CD14-positive monocyte (primary cell): ENCODE data around the gene COL19A1. TPM values are rescaled to one million over a fixed set of nuclear protein-coding genes. Genes with fewer than 3 reads are reported as not detected.

ENCODE experiments used
- DNase-seq, 3 donors: peaks; one replicate each; pipeline ENCODE4 v3.0.0-alpha.2; 2011 to 2022
- H2AFZ ChIP-seq: 2 replicates; pipeline ENCODE4 v1.6.0; 2012; ENCODE audit warnings: mild to moderate bottlenecking, low read depth, low read length, inconsistent platforms; ENCODE audit not compliant: insufficient read depth, poor library complexity, severe bottlenecking
- H3K27ac ChIP-seq, 2 donors: 1 replicate in 1 of 2; 2 replicates in 1 of 2; pipeline ENCODE4 v1.5.1; 2012 to 2013; ENCODE audit warnings: low read length in 2 of 2, control low read depth in 1 of 2, inconsistent platforms in 1 of 2, low read depth in 1 of 2, mild to moderate bottlenecking in 1 of 2
- H3K27me3 ChIP-seq, 2 donors: one replicate each; pipeline versions ENCODE4 v1.6.0 to v1.6.1; 2011 to 2013; ENCODE audit warnings: low read length in 2 of 2; ENCODE audit not compliant: control insufficient read depth in 2 of 2, insufficient read depth in 2 of 2
- H3K36me3 ChIP-seq, 2 donors: replicated peaks in 1 of 2; 1 replicate in 1 of 2; 2 replicates in 1 of 2; pipeline versions ENCODE4 v1.5.1 to v1.6.1; 2012 to 2013; ENCODE audit warnings: low read length in 2 of 2, control low read depth in 1 of 2, inconsistent platforms in 1 of 2, mild to moderate bottlenecking in 1 of 2; ENCODE audit not compliant: insufficient read depth in 2 of 2, control insufficient read depth in 1 of 2
- H3K4me1 ChIP-seq, 2 donors: 1 replicate in 1 of 2; 2 replicates in 1 of 2; pipeline versions ENCODE4 v1.5.1 to v1.6.1; 2012 to 2013; ENCODE audit warnings: low read length in 2 of 2, control low read depth in 1 of 2, inconsistent platforms in 1 of 2, mild to moderate bottlenecking in 1 of 2, moderate library complexity in 1 of 2; ENCODE audit not compliant: insufficient read depth in 2 of 2, control insufficient read depth in 1 of 2
- H3K4me2 ChIP-seq: replicated peaks from 2 replicates; pipeline ENCODE3; 2012; ENCODE audit warnings: low read length, moderate library complexity, mild to moderate bottlenecking; ENCODE audit not compliant: poor library complexity, severe bottlenecking; ENCODE audit errors: extremely low read depth
- H3K4me3 ChIP-seq, 3 experiments: fragments of 200-600 bp in 1 of 3; sonication (generic) in 1 of 3; replicated peaks in 1 of 3; 1 replicate in 2 of 3; 2 replicates in 1 of 3; pipeline ENCODE4 v1.5.1; 2011 to 2013; ENCODE audit warnings: low read length in 3 of 3, mild to moderate bottlenecking in 3 of 3, control low read depth in 2 of 3, low read depth in 2 of 3, inconsistent platforms in 1 of 3, moderate library complexity in 1 of 3
- H3K79me2 ChIP-seq: 2 replicates; pipeline ENCODE4 v1.6.0; 2012; ENCODE audit warnings: mild to moderate bottlenecking, control low read depth, inconsistent platforms, low read length, moderate library complexity; ENCODE audit not compliant: insufficient read depth
- H3K9ac ChIP-seq: 2 replicates; pipeline ENCODE4 v1.6.0; 2017; ENCODE audit warnings: low read length, mild to moderate bottlenecking; ENCODE audit not compliant: insufficient read depth, poor library complexity, severe bottlenecking
- H3K9me3 ChIP-seq, 2 donors: replicated peaks in 1 of 2; 1 replicate in 1 of 2; 2 replicates in 1 of 2; pipeline versions ENCODE4 v1.5.1 to v1.6.1; 2012 to 2013; ENCODE audit warnings: low read length in 2 of 2, control low read depth in 1 of 2; ENCODE audit not compliant: control insufficient read depth in 1 of 2, insufficient read depth in 1 of 2
- H4K20me1 ChIP-seq: 2 replicates; pipeline ENCODE4 v1.6.0; 2012; ENCODE audit warnings: mild to moderate bottlenecking, low read length, control low read depth, moderate library complexity; ENCODE audit not compliant: insufficient read depth
- H3K27ac Mint-ChIP-seq, 7 donors: one replicate each; pipeline ENCODE4 v1.8.0; 2020; ENCODE audit warnings: mild to moderate bottlenecking in 7 of 7, mixed read lengths in 7 of 7, moderate library complexity in 6 of 7, inconsistent platforms in 2 of 7
- H3K27me3 Mint-ChIP-seq, 3 donors: one replicate each; pipeline ENCODE4 v1.8.0; 2021 to 2022; ENCODE audit warnings: low read depth in 3 of 3, mild to moderate bottlenecking in 3 of 3, mixed read lengths in 3 of 3, moderate library complexity in 3 of 3, inconsistent platforms in 1 of 3
- H3K36me3 Mint-ChIP-seq, 2 donors: one replicate each; pipeline ENCODE4 v1.8.0; 2020; ENCODE audit warnings: mixed read lengths in 2 of 2, inconsistent platforms in 1 of 2, mild to moderate bottlenecking in 1 of 2
- H3K4me1 Mint-ChIP-seq: one replicate; pipeline ENCODE4 v1.8.0; 2020; ENCODE audit warnings: mild to moderate bottlenecking, mixed read lengths
- H3K4me3 Mint-ChIP-seq, 2 donors: one replicate each; pipeline ENCODE4 v1.8.0; 2020; ENCODE audit warnings: mild to moderate bottlenecking in 2 of 2, mixed read lengths in 2 of 2, moderate library complexity in 1 of 2
- H3K9me3 Mint-ChIP-seq, 7 donors: one replicate each; pipeline ENCODE4 v1.8.0; 2020 to 2022; ENCODE audit warnings: mixed read lengths in 7 of 7, mild to moderate bottlenecking in 6 of 7, moderate library complexity in 6 of 7, inconsistent platforms in 2 of 7
- CTCF ChIP-seq: fragments of 200-600 bp; IDR thresholded peaks from one replicate; pipeline ENCODE4 v1.8.0; 2022; ENCODE audit warnings: antibody characterized with exemption, mild to moderate bottlenecking
- WGBS: methylation state at CpG from one replicate; pipeline ENCODE4 v1.1.5; 2013; ENCODE audit warnings: missing lambda C conversion rate; ENCODE audit not compliant: insufficient coverage; 5-methylcytosine and 5-hydroxymethylcytosine counted together
- intact Hi-C, 2 donors: fragments of 100-400 bp; cut with micrococcal nuclease; formaldehyde crosslinking; loops; one replicate each; pipeline versions ENCODE4 v1.15.0 to v1.15.1; 2023
- polyA plus RNA-seq, 3 donors: library from polyadenylated mRNA; depleted of rRNA in 1 of 3; unstranded in 2 of 3; stranded (reverse) in 1 of 3; fragments of 300-500 nt in 2 of 3; fragments of >200 nt in 1 of 3; fragmentation: Illumina TruSeq in 2 of 3; gene quantifications; 1 replicate in 2 of 3; 2 replicates in 1 of 3; pipeline ENCODE4 v1.2.3, GENCODE V29; 2012 to 2021

Gene COL19A1
- polyA plus RNA-seq, 3 donors: not detected

- no peaks in the 10 kb centered on the region for H3K4me1 ChIP-seq
- H3K27me3 Mint-ChIP-seq: no peaks in the 10 kb centered on the region
- no peak for DNase-seq
- no peaks in the 10 kb centered on the region for H3K4me1 Mint-ChIP-seq
- no peak overlapping the region for H3K4me3 ChIP-seq
- no peak for TF ChIP-seq CTCF
- H3K36me3 ChIP-seq: no peaks in the 10 kb centered on the region
- WGBS: no CpG with 5 or more reads among the region's 2 CpGs
- H3K27ac Mint-ChIP-seq: no peak overlapping the region
- no peak overlapping the region for H3K27ac ChIP-seq
- intact Hi-C loops: no loop called here
- no peaks in the 10 kb centered on the region for H3K79me2 ChIP-seq
- H3K4me3 Mint-ChIP-seq: no peak overlapping the region
- H4K20me1 ChIP-seq: no peaks in the 10 kb centered on the region
- no peak overlapping the region for H2AFZ ChIP-seq
- H3K4me2 ChIP-seq: no peak overlapping the region
- H3K36me3 Mint-ChIP-seq: no peaks in the 10 kb centered on the region
- H3K27me3 ChIP-seq: no peaks in the 10 kb centered on the region
- H3K9ac ChIP-seq: no peak overlapping the region
- H3K9me3 ChIP-seq: no peaks in the 10 kb centered on the region
- no peaks in the 10 kb centered on the region for H3K9me3 Mint-ChIP-seq
Measured at GRCh38 chr6:70059039-70059719, 192.8 kb downstream of the COL19A1 start.

- no peak overlapping the region for H3K27ac Mint-ChIP-seq
- H3K9me3 ChIP-seq: no peaks in the 10 kb centered on the region
- no peak for DNase-seq
- H3K4me3 ChIP-seq: no peak overlapping the region
- no peaks in the 10 kb centered on the region for H4K20me1 ChIP-seq
- H3K4me1 ChIP-seq: no peaks in the 10 kb centered on the region
- H3K27ac ChIP-seq: no peak overlapping the region
- H3K36me3 Mint-ChIP-seq: no peaks in the 10 kb centered on the region
- H3K36me3 ChIP-seq: no peaks in the 10 kb centered on the region
- no peaks in the 10 kb centered on the region for H3K9me3 Mint-ChIP-seq
- intact Hi-C loops: no loop called here
- TF ChIP-seq CTCF: no peak
- no peaks in the 10 kb centered on the region for H3K4me1 Mint-ChIP-seq
- H3K27me3 ChIP-seq: no peaks in the 10 kb centered on the region
- no CpG with 5 or more reads among the region's 5 CpGs for WGBS
- H2AFZ ChIP-seq: no peak overlapping the region
- H3K4me3 Mint-ChIP-seq: no peak overlapping the region
- no peak overlapping the region for H3K9ac ChIP-seq
- no peaks in the 10 kb centered on the region for H3K79me2 ChIP-seq
- no peak overlapping the region for H3K4me2 ChIP-seq
- H3K27me3 Mint-ChIP-seq: no peaks in the 10 kb centered on the region
Measured at GRCh38 chr6:70060680-70061079, 194.3 kb downstream of the COL19A1 start.
